Measurements from ENCODE around the gene VAV2.
A peak's percentile ranks its signal among the peaks of the same experiment; 100 is the strongest.

VAV2 gene

DNA sequence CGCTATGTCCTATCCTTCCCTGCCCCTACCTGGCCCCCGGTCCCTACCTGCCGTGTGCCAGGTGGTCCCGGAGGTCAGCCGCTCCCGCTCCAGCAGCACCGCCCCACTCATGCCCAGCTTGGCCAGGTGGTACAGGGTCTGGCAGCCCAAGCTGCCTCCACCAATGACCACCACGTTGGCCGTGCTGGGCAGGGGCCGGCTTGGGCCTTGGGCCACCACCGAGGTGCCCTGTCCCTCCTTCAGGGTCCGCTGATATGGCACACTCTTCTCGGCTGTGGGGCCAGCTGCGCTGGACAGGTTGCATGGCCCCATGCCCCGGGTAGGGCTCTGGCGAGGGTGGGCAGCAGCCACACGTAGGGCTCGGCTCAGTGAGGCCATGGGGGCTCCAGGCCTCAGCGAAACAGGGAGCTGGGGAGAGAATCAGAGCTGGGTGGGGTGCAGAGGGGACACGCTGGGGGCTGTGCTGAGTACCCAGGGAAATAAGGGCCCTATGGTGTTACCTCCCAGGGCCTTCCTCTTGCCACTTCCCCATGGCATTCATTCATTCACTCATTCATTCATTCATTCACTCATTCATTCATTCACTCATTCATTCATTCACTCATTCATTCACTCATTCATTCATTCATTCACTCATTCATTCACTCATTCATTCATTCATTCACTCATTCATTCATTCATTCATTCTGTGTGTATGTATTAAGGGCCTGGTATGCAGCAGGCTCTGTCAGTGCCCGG is 258.2 kb downstream of the VAV2 start:
- TF ChIP-seq RAD21 (IDR thresholded peaks at IDR 0.05; ENCODE audit: low read depth) (no peak), EGR1 (IDR thresholded peaks at IDR 0.05) (no peak), YY1 (IDR thresholded peaks at IDR 0.05; ENCODE audit: low read depth) (no peak), REST (IDR thresholded peaks at IDR 0.05; ENCODE audit: low read depth) (no peak), FOXM1 (IDR thresholded peaks at IDR 0.05; ENCODE audit: borderline replicate concordance, low read depth) (no peak), NFIC (IDR thresholded peaks at IDR 0.05) (no peak), ZBTB7A (IDR thresholded peaks at IDR 0.05; ENCODE audit: low read depth) (no peak), TCF12 (IDR thresholded peaks at IDR 0.05; ENCODE audit: low read depth) (no peak), EP300 (IDR thresholded peaks at IDR 0.05; ENCODE audit: borderline replicate concordance) (no peak)
- TF ChIP-seq, protein P1, sequence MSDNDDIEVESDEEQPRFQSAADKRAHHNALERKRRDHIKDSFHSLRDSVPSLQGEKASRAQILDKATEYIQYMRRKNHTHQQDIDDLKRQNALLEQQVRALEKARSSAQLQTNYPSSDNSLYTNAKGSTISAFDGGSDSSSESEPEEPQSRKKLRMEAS (IDR thresholded peaks at IDR 0.05), result no peak

DNA sequence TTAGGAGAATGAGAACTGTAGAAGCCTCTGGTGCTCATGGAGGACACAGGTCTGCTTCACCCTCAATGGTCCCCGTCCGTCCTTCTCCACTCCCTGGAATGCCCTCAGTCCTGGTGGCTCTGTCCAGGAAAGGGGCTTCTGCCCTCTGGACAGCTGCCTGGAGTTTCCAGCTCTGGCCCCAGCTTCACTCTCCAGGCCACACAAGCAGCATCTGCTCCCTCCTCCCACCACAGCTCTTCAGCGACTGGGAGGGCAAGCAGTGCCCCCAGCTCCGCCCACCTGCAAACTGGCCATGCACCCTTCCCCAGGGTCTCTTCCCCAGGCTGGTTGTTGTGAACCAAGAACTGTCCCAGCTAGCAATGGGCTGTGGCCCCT is 258.7 kb downstream of the VAV2 start:
- TF ChIP-seq, protein P1 (IDR thresholded peaks at IDR 0.05), result no peak
- TF ChIP-seq RAD21 (IDR thresholded peaks at IDR 0.05; ENCODE audit: low read depth), result no peak
- no peak for TF ChIP-seq TAF1 (IDR thresholded peaks at IDR 0.05; ENCODE audit: low read depth)
- no peak for TF ChIP-seq ZBTB7A (IDR thresholded peaks at IDR 0.05; ENCODE audit: low read depth)
- no peak for TF ChIP-seq EGR1 (IDR thresholded peaks at IDR 0.05)
- no peak for TF ChIP-seq EP300 (IDR thresholded peaks at IDR 0.05; ENCODE audit: borderline replicate concordance)
- no peak for TF ChIP-seq YY1 (IDR thresholded peaks at IDR 0.05; ENCODE audit: low read depth)

- no peak for TF ChIP-seq RAD21 (IDR thresholded peaks at IDR 0.05; ENCODE audit: low read depth)
- TF ChIP-seq FOXM1 (IDR thresholded peaks at IDR 0.05; ENCODE audit: borderline replicate concordance, low read depth), result no peak
Observed at GRCh38 chr9:133732639-133733408, 259.3 kb downstream of the VAV2 start.

- TF ChIP-seq, protein P1 (IDR thresholded peaks at IDR 0.05), result 0 out of 2 replicates have a peak, but pooled peaks have one; percentile 48
- no peak for TF ChIP-seq TEAD4 (IDR thresholded peaks at IDR 0.05)
- TF ChIP-seq CREB1 (IDR thresholded peaks at IDR 0.05; ENCODE audit: low read depth), result no peak
- TF ChIP-seq EP300 (IDR thresholded peaks at IDR 0.05; ENCODE audit: borderline replicate concordance), result no peak
Observed at GRCh38 chr9:133731876-133732638, 260.1 kb downstream of the VAV2 start.

DNA sequence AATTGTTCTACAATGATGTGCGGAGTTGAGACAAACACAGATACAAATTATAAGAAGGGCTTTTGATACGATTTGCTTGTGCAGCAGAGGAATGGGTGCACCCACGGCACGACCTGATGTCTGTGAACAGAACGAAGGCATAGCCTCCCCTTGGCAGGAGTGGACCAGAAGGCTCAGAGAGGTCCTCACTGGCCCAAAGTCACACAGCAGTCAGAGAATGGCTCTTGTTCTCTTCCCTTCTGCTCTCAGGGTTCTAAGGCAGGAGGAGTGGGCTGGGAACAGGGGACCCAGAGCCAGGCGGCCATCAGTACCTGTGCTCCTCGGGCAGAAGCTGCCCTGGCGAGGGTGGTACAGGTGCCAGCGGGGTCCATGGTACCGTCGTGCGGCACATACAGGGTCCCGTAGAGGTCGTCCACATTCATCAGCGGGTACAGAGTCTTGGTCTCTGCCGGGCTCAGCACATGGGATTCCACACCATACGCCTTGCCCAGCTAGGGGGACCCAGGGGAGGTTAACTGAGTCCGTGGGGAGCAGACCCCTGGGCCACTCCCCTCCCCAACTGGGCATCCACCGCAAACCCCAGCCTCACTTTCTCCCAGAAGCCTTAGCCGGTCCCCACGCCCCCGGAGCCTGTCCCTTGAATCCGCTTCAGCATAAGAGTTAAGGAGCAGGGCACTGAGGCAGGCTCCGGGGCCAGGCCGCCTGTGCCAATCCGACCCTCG is 261.0 kb downstream of the VAV2 start:
- TF ChIP-seq CREB1 (IDR thresholded peaks at IDR 0.05; ENCODE audit: low read depth), result no peak

DNA sequence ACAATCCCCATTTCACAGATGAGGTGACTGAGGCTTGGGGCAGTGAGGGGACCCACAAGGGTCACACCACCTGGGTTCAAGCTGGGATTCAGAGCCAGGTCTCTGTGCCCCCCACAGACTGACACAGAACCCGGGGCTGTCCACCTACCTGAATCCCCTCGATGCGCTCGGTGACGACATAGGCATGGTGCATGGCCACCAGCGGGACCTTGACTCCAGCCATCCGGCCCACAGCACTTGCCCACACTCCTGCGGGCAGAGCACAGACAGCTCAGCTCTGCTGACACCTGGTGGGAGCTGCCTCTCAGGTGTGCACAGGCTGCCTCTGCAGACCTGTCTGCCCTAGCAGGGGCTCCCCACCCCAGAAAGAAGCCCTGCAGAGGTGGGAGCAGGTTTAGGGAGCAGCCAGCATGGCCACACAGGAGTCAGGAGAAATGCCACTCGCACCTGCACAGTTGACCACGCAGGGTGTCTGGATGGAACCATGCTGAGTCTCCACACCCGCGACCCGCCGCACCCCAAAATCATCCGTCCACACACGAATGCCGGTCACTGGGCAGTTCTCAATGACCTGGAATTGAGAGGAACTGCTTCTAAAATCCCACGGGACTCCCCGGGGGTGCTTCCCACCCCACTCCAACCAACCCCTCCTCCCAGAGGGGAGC is 262.4 kb downstream of the VAV2 start:
- TF ChIP-seq FOXM1 (IDR thresholded peaks at IDR 0.05; ENCODE audit: borderline replicate concordance, low read depth), result no peak

- TF ChIP-seq CEBPB (IDR thresholded peaks at IDR 0.05) (no peak), EGR1 (IDR thresholded peaks at IDR 0.05) (no peak), CREB1 (IDR thresholded peaks at IDR 0.05; ENCODE audit: low read depth) (no peak), TAF1 (IDR thresholded peaks at IDR 0.05; ENCODE audit: low read depth) (no peak), YY1 (IDR thresholded peaks at IDR 0.05; ENCODE audit: low read depth) (no peak), RAD21 (IDR thresholded peaks at IDR 0.05; ENCODE audit: low read depth) (no peak), ZBTB7A (IDR thresholded peaks at IDR 0.05; ENCODE audit: low read depth) (no peak), NFIC (IDR thresholded peaks at IDR 0.05) (no peak), EP300 (IDR thresholded peaks at IDR 0.05; ENCODE audit: borderline replicate concordance) (no peak), REST (IDR thresholded peaks at IDR 0.05; ENCODE audit: low read depth) (no peak), TCF12 (IDR thresholded peaks at IDR 0.05; ENCODE audit: low read depth) (no peak)
- TF ChIP-seq, protein P2, sequence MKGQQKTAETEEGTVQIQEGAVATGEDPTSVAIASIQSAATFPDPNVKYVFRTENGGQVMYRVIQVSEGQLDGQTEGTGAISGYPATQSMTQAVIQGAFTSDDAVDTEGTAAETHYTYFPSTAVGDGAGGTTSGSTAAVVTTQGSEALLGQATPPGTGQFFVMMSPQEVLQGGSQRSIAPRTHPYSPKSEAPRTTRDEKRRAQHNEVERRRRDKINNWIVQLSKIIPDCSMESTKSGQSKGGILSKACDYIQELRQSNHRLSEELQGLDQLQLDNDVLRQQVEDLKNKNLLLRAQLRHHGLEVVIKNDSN (IDR thresholded peaks at IDR 0.05), result no peak
- TF ChIP-seq, protein P1 (IDR thresholded peaks at IDR 0.05), result no peak
Observed at GRCh38 chr9:133728856-133729616, 263.1 kb downstream of the VAV2 start.
